Uterus (tissue), 2 donors: ENCODE measurements around the gene EEF1E1.

Experiments
- POLR2A ChIP-seq, 2 donors: fragments of 450-650 bp; IDR thresholded peaks; one replicate each; pipeline ENCODE4 v1.6.1; 2016; ENCODE audit warnings: antibody characterized with exemption in 2 of 2, mild to moderate bottlenecking in 1 of 2, moderate library complexity in 1 of 2
- TF ChIP-seq, protein P1 (sequence below), 4 experiments: fragments of 200-600 bp in 2 of 4; fragments of 450-650 bp in 2 of 4; sonication (generic) in 2 of 4; IDR thresholded peaks; one replicate each; pipeline ENCODE4 v1.5.1; 2016 to 2019; ENCODE audit warnings: antibody characterized with exemption in 4 of 4, mild to moderate bottlenecking in 2 of 4, moderate library complexity in 1 of 4

DNA sequence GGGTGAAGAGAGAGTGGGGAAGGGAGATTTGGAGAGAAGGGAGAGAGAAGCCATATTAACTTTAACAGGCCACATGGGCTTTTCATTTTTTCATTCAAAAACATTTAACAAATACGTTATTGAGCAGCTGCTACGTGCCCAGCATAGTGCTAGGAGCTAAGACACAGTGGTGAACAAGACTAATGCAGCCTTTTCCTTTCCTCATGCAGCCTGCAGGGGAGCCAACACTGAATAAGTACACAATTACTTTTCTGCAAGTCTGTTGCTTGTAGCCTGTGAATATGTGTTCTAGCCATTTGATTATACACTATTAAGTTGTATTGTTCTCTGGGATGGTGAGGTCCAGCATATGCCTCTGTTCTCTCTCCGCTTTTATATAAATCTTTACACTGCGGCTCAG lies 36.2 kb downstream of the EEF1E1 start:
- TF ChIP-seq POLR2A (IDR thresholded peaks at IDR 0.05), result no peak
- TF ChIP-seq, protein P1, sequence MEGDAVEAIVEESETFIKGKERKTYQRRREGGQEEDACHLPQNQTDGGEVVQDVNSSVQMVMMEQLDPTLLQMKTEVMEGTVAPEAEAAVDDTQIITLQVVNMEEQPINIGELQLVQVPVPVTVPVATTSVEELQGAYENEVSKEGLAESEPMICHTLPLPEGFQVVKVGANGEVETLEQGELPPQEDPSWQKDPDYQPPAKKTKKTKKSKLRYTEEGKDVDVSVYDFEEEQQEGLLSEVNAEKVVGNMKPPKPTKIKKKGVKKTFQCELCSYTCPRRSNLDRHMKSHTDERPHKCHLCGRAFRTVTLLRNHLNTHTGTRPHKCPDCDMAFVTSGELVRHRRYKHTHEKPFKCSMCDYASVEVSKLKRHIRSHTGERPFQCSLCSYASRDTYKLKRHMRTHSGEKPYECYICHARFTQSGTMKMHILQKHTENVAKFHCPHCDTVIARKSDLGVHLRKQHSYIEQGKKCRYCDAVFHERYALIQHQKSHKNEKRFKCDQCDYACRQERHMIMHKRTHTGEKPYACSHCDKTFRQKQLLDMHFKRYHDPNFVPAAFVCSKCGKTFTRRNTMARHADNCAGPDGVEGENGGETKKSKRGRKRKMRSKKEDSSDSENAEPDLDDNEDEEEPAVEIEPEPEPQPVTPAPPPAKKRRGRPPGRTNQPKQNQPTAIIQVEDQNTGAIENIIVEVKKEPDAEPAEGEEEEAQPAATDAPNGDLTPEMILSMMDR (IDR thresholded peaks at IDR 0.05), result no peak
